GM23248 (cell line): ENCODE measurements around the gene ACAA2. TPM values are rescaled to one million over a fixed set of nuclear protein-coding genes. Genes with fewer than 3 reads are reported as not detected.

ENCODE experiments used
- DNase-seq: peaks from one replicate; pipeline ENCODE4 v3.0.0-alpha.2; 2015
- H2AFZ ChIP-seq: fragments of 200-600 bp; sonication (generic); 2 replicates; pipeline ENCODE4 v1.6.1; 2016; ENCODE audit warnings: antibody characterized with exemption
- H3F3A ChIP-seq: fragments of 200-600 bp; sonication (generic); 2 replicates; pipeline ENCODE4 v1.6.1; 2016; ENCODE audit warnings: mild to moderate bottlenecking, antibody characterized with exemption, mixed run types; ENCODE audit not compliant: insufficient read depth
- H3K27ac ChIP-seq: fragments of 200-600 bp; sonication (generic); 2 replicates; pipeline ENCODE4 v1.5.1; 2016; ENCODE audit warnings: mild to moderate bottlenecking
- H3K27me3 ChIP-seq: fragments of 200-600 bp; sonication (generic); replicated peaks from 2 replicates; pipeline ENCODE4 v1.6.1; 2016; ENCODE audit warnings: mild to moderate bottlenecking; ENCODE audit not compliant: insufficient read depth
- H3K36me3 ChIP-seq: fragments of 200-600 bp; sonication (generic); 2 replicates; pipeline ENCODE4 v1.6.1; 2016; ENCODE audit warnings: low read depth, mild to moderate bottlenecking
- H3K4me1 ChIP-seq: fragments of 200-600 bp; sonication (generic); 2 replicates; pipeline ENCODE4 v1.6.1; 2016; ENCODE audit warnings: mild to moderate bottlenecking; ENCODE audit not compliant: insufficient read depth
- H3K4me2 ChIP-seq: fragments of 200-600 bp; sonication (generic); one replicate; pipeline ENCODE4 v1.6.1; 2016; ENCODE audit warnings: mild to moderate bottlenecking; ENCODE audit not compliant: unreplicated experiment
- H3K4me3 ChIP-seq: fragments of 200-600 bp; sonication (generic); 2 replicates; pipeline ENCODE4 v1.5.1; 2016; ENCODE audit warnings: mild to moderate bottlenecking
- H3K79me2 ChIP-seq: fragments of 200-600 bp; sonication (generic); 2 replicates; pipeline ENCODE4 v1.6.1; 2016; ENCODE audit warnings: mild to moderate bottlenecking; ENCODE audit not compliant: insufficient read depth
- H3K9ac ChIP-seq: fragments of 200-600 bp; sonication (generic); 2 replicates; pipeline ENCODE4 v1.6.1; 2016; ENCODE audit warnings: mild to moderate bottlenecking
- H3K9me2 ChIP-seq: fragments of 200-600 bp; sonication (generic); 2 replicates; pipeline ENCODE4 v1.6.1; 2016; ENCODE audit warnings: mixed run types, mild to moderate bottlenecking, moderate library complexity; ENCODE audit not compliant: insufficient read depth
- H3K9me3 ChIP-seq: fragments of 200-600 bp; sonication (generic); one replicate; pipeline ENCODE4 v1.6.1; 2017; ENCODE audit warnings: low read depth
- H4K20me1 ChIP-seq: fragments of 200-600 bp; sonication (generic); 2 replicates; pipeline ENCODE4 v1.6.0; 2016; ENCODE audit not compliant: insufficient read depth
- EZH2 ChIP-seq: fragments of 200-600 bp; sonication (generic); IDR thresholded peaks from 2 replicates; pipeline ENCODE4 v1.6.1; 2018; ENCODE audit warnings: antibody characterized with exemption, mild to moderate bottlenecking; ENCODE audit not compliant: insufficient read depth, poor library complexity, severe bottlenecking
- EZH2phosphoT487 ChIP-seq: fragments of 200-600 bp; sonication (generic); IDR thresholded peaks from 2 replicates; pipeline ENCODE4 v1.6.1; 2018; ENCODE audit warnings: antibody characterized with exemption, moderate library complexity, mild to moderate bottlenecking, low read depth; ENCODE audit not compliant: insufficient read depth
- WGBS, 2 experiments: methylation state at CpG; one replicate each; pipeline ENCODE4 v1.1.6; 2015 to 2017; ENCODE audit warnings: low lambda C conversion rate in 2 of 2, low coverage in 1 of 2; ENCODE audit errors: missing lambda C conversion rate in 2 of 2; 5-methylcytosine and 5-hydroxymethylcytosine counted together
- in situ Hi-C: fragments of 300-500 bp; cut with MboI; formaldehyde crosslinking; loops from 2 replicates; pipeline ENCODE4 v1.15.0; 2020
- polyA plus RNA-seq: library from polyadenylated mRNA; unstranded; fragments of >200 nt; fragmentation: Nextera tagmentation; extraction: Ambion mirVana; gene quantifications from 2 replicates; pipeline ENCODE4 v1.2.1, GENCODE V29; 2016
- total RNA-seq: library from RNA; depleted of rRNA; stranded (reverse); fragments of >200 nt; shearing (Covaris generic); gene quantifications from 2 replicates; pipeline ENCODE4 v1.2.3, GENCODE V29; 2014

Gene ACAA2
- total and polyA plus RNA-seq, 2 experiments from 2014 or later, result 55.6 to 94.8 TPM

GRCh38 chr18:49769047-49769728, 44.1 kb downstream of the ACAA2 start:
- TF ChIP-seq EZH2phosphoT487, result no peak
- TF ChIP-seq EZH2, result no peak
- no peak for DNase-seq
- 0 to 4% methylated on average over 1 of the region's 1 CpG for WGBS, 2 experiments
- Histone ChIP-seq H3K27me3 (no peaks in the 10 kb centered on the region), H2AFZ (no peak overlapping the region), H3F3A (no peaks in the 10 kb centered on the region), H3K4me2 (no peak overlapping the region), H3K79me2 (no peaks in the 10 kb centered on the region), H3K27ac (no peak overlapping the region), H3K4me3 (no peak overlapping the region), H3K4me1 (no peaks in the 10 kb centered on the region), H3K9me2 (no peaks in the 10 kb centered on the region), H4K20me1 (no peaks in the 10 kb centered on the region), H3K9ac (no peak overlapping the region), H3K9me3 (no peaks in the 10 kb centered on the region), H3K36me3 (no peaks in the 10 kb centered on the region)
- in situ Hi-C loops, result no loop called here

GRCh38 chr18:49768051-49768391, 45.3 kb downstream of the ACAA2 start:
- H3K4me2 ChIP-seq, result no peak overlapping the region
- no peaks in the 10 kb centered on the region for H4K20me1 ChIP-seq
- 30 to 38% methylated on average over 5 of the region's 5 CpGs for WGBS, 2 experiments
- H3K79me2 ChIP-seq, result no peaks in the 10 kb centered on the region
- no peak overlapping the region for H3K27ac ChIP-seq
- H3K4me1 ChIP-seq, result no peaks in the 10 kb centered on the region
- H3K4me3 ChIP-seq, result no peak overlapping the region
- no peaks in the 10 kb centered on the region for H3K9me2 ChIP-seq
- no peaks in the 10 kb centered on the region for H3K9me3 ChIP-seq
- peak; percentile 61 for DNase-seq
- TF ChIP-seq EZH2 (no peak), EZH2phosphoT487 (no peak)
- H3K36me3 ChIP-seq, result no peaks in the 10 kb centered on the region
- H3K9ac ChIP-seq, result no peak overlapping the region
- H3K27me3 ChIP-seq, result no peaks in the 10 kb centered on the region
- in situ Hi-C loops, result no loop called here
- H2AFZ ChIP-seq, result no peak overlapping the region
- no peaks in the 10 kb centered on the region for H3F3A ChIP-seq

DNA sequence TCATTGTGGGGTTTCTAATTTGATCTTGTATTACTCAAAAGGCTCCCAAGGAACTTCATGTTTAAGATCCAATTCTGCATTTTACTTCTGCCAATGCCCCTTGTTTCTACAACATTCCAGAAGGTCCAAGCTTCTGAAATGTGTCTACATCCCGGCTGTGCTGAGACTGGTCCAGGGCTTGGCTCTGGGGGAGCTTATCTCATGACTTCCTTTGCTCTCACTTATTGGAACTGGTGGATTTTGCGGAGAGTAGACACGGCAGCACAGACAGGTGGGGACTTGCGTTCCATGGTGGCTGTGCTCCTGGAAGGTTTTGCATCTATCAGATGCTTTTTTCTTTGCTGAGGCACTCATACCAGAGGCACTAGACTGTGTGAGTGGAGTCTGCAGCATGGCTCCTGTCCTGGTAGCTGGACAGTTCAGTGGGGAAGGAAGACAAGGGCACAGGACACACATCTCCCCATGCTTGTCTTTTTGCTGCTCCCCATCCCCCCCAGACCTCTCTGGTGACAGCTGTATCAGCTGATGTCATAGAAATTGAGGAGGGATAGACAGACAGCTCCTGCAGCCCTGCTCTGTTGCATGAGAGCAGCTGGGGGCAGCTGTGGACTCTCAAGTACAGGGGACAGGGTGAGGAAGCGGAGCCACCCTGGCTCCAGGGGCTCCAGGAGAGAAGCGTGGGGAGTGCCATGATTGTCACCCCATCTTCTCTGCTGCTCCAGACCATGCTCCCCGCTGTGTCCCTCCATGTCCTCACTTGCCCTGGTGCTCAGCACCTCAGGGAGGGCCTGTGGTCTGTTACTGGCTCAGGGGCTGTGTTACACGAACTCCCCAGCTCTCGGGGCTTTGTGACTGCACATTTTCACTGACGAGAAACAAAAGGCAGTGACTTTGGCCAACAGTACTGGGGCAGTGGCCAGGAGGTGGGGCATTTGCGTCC, 46.0 kb downstream of the ACAA2 start:
- Histone ChIP-seq H3K4me1 (no peaks in the 10 kb centered on the region), H2AFZ (no peak overlapping the region), H3F3A (no peaks in the 10 kb centered on the region), H3K4me3 (no peak overlapping the region), H3K27me3 (no peaks in the 10 kb centered on the region), H3K9ac (no peak overlapping the region), H3K36me3 (no peaks in the 10 kb centered on the region), H4K20me1 (no peaks in the 10 kb centered on the region), H3K4me2 (no peak overlapping the region), H3K27ac (no peak overlapping the region), H3K9me2 (no peaks in the 10 kb centered on the region), H3K79me2 (no peaks in the 10 kb centered on the region), H3K9me3 (no peaks in the 10 kb centered on the region)
- WGBS, 2 experiments, result 38 to 48% methylated on average over 11 of the region's 11 CpGs
- no peak for TF ChIP-seq EZH2
- no peak for TF ChIP-seq EZH2phosphoT487
- in situ Hi-C loops, result no loop called here
- no peak for DNase-seq

- no peaks in the 10 kb centered on the region for H3K4me1 ChIP-seq
- H3K4me3 ChIP-seq, result no peak overlapping the region
- no peak overlapping the region for H2AFZ ChIP-seq
- no peaks in the 10 kb centered on the region for H4K20me1 ChIP-seq
- no peak overlapping the region for H3K4me2 ChIP-seq
- H3K9ac ChIP-seq, result no peak overlapping the region
- TF ChIP-seq EZH2 (no peak), EZH2phosphoT487 (no peak)
- H3K9me2 ChIP-seq, result no peaks in the 10 kb centered on the region
- H3K27ac ChIP-seq, result no peak overlapping the region
- in situ Hi-C loops, result no loop called here
- H3K9me3 ChIP-seq, result no peaks in the 10 kb centered on the region
- H3K27me3 ChIP-seq, result no peaks in the 10 kb centered on the region
- WGBS, 2 experiments, result 68 to 69% methylated on average over 4 of the region's 4 CpGs
- no peaks in the 10 kb centered on the region for H3K79me2 ChIP-seq
- H3K36me3 ChIP-seq, result no peaks in the 10 kb centered on the region
- no peaks in the 10 kb centered on the region for H3F3A ChIP-seq
- no peak for DNase-seq
Measured at GRCh38 chr18:49766646-49767045, 46.7 kb downstream of the ACAA2 start.
